Panc1 (cell line): ENCODE data around the gene MBTPS1.

Source experiments
- TF ChIP-seq, protein P1 (sequence below): fragments of 450-650 bp; IDR thresholded peaks from 2 replicates; pipeline ENCODE4 v1.5.1; 2017; ENCODE audit warnings: mild to moderate bottlenecking
- TF ChIP-seq, protein P2 (sequence below), 2 experiments: IDR thresholded peaks; 2 replicates each; pipeline ENCODE4 v1.6.1; 2011 to 2012; ENCODE audit warnings: low read depth in 2 of 2, control low read depth in 1 of 2, low read length in 1 of 2, mild to moderate bottlenecking in 1 of 2, moderate library complexity in 1 of 2; ENCODE audit not compliant: insufficient read depth in 1 of 2

DNA sequence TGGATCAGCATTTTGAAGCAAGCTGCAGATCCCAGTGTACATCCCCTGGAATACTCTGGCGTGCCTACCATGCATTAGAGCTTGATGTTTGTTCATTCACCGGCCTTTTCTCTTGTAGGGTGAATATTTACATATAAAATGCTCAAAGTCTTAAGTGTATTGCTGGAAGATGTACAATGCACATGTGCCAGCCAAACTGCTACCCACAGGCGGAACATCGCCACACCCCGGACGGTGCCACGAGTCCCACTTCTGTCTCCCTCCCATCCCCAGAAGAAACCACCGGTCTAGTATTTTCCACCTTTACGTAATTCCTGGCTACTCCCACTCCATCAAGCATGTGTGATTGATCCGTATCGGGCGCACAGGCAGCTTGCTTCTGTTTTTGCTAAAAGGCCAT, 78.3 kb downstream of the MBTPS1 start:
- TF ChIP-seq, protein P1, sequence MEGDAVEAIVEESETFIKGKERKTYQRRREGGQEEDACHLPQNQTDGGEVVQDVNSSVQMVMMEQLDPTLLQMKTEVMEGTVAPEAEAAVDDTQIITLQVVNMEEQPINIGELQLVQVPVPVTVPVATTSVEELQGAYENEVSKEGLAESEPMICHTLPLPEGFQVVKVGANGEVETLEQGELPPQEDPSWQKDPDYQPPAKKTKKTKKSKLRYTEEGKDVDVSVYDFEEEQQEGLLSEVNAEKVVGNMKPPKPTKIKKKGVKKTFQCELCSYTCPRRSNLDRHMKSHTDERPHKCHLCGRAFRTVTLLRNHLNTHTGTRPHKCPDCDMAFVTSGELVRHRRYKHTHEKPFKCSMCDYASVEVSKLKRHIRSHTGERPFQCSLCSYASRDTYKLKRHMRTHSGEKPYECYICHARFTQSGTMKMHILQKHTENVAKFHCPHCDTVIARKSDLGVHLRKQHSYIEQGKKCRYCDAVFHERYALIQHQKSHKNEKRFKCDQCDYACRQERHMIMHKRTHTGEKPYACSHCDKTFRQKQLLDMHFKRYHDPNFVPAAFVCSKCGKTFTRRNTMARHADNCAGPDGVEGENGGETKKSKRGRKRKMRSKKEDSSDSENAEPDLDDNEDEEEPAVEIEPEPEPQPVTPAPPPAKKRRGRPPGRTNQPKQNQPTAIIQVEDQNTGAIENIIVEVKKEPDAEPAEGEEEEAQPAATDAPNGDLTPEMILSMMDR: no peak
- TF ChIP-seq, protein P2, sequence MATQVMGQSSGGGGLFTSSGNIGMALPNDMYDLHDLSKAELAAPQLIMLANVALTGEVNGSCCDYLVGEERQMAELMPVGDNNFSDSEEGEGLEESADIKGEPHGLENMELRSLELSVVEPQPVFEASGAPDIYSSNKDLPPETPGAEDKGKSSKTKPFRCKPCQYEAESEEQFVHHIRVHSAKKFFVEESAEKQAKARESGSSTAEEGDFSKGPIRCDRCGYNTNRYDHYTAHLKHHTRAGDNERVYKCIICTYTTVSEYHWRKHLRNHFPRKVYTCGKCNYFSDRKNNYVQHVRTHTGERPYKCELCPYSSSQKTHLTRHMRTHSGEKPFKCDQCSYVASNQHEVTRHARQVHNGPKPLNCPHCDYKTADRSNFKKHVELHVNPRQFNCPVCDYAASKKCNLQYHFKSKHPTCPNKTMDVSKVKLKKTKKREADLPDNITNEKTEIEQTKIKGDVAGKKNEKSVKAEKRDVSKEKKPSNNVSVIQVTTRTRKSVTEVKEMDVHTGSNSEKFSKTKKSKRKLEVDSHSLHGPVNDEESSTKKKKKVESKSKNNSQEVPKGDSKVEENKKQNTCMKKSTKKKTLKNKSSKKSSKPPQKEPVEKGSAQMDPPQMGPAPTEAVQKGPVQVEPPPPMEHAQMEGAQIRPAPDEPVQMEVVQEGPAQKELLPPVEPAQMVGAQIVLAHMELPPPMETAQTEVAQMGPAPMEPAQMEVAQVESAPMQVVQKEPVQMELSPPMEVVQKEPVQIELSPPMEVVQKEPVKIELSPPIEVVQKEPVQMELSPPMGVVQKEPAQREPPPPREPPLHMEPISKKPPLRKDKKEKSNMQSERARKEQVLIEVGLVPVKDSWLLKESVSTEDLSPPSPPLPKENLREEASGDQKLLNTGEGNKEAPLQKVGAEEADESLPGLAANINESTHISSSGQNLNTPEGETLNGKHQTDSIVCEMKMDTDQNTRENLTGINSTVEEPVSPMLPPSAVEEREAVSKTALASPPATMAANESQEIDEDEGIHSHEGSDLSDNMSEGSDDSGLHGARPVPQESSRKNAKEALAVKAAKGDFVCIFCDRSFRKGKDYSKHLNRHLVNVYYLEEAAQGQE (IDR thresholded peaks at IDR 0.05; ENCODE audit: insufficient read depth in 1 of 2, low read depth in 2 of 2, low read length in 1 of 2): no peak
